ENCODE measurements around the gene MALAT1. TPM values are rescaled to one million over a fixed set of nuclear protein-coding genes. Genes with fewer than 3 reads are reported as not detected.

MALAT1 gene
- total and polyA plus RNA-seq, 2 of the 13 experiments (the other 11 are each of a cell fraction or from before 2014, with no cell fraction given), result 143 to 1,237 TPM

DNA sequence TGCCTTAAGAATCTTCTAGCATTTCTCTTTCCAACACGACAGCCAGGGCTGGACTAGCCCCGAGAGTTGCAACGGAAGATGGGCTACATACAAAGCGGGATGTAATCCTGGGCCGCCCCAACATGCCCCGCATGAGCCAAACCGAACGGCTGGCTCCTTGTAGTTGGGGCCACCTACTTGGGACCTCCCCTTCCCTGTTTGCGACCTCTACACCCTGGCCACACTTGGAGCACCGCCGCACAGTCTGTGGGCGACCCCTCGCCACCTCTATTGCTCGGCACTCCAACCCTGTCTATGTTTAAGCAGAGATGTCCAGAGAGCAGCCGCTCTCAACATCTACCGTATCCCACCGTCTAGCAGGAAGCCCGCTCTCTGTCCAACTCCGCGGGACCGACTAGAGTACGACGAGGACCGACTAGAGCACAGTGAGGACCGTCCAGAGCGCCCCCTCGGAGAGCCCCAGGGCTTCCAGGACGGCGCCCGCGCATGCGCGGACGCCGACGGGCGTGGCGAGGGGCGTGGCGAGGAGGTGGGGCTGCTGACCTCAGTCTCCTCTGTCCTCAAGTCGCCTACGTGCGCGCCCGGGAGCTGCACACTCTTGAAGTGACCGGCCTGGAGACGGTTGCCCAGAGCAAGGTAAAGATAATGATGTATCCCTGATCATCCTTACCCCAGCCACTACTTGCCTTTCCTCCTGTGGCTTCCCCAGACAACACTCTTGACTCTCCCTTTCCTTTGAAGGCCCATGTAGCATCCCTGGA is 44.0 kb upstream of the MALAT1 start (continued):
- TF ChIP-seq, protein P1, sequence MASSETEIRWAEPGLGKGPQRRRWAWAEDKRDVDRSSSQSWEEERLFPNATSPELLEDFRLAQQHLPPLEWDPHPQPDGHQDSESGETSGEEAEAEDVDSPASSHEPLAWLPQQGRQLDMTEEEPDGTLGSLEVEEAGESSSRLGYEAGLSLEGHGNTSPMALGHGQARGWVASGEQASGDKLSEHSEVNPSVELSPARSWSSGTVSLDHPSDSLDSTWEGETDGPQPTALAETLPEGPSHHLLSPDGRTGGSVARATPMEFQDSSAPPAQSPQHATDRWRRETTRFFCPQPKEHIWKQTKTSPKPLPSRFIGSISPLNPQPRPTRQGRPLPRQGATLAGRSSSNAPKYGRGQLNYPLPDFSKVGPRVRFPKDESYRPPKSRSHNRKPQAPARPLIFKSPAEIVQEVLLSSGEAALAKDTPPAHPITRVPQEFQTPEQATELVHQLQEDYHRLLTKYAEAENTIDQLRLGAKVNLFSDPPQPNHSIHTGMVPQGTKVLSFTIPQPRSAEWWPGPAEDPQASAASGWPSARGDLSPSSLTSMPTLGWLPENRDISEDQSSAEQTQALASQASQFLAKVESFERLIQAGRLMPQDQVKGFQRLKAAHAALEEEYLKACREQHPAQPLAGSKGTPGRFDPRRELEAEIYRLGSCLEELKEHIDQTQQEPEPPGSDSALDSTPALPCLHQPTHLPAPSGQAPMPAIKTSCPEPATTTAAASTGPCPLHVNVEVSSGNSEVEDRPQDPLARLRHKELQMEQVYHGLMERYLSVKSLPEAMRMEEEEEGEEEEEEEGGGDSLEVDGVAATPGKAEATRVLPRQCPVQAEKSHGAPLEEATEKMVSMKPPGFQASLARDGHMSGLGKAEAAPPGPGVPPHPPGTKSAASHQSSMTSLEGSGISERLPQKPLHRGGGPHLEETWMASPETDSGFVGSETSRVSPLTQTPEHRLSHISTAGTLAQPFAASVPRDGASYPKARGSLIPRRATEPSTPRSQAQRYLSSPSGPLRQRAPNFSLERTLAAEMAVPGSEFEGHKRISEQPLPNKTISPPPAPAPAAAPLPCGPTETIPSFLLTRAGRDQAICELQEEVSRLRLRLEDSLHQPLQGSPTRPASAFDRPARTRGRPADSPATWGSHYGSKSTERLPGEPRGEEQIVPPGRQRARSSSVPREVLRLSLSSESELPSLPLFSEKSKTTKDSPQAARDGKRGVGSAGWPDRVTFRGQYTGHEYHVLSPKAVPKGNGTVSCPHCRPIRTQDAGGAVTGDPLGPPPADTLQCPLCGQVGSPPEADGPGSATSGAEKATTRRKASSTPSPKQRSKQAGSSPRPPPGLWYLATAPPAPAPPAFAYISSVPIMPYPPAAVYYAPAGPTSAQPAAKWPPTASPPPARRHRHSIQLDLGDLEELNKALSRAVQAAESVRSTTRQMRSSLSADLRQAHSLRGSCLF (CRISPR knock-in tag; IDR thresholded peaks at IDR 0.05; ENCODE audit: borderline replicate concordance), result no peak
- TF ChIP-seq NBN (conservative IDR thresholded peaks at IDR 0.05) (no peak), FOXO1 (CRISPR knock-in tag; IDR thresholded peaks at IDR 0.05) (no peak), HHEX (CRISPR knock-in tag; IDR thresholded peaks at IDR 0.05) (no peak), ZFP90 (CRISPR knock-in tag; IDR thresholded peaks at IDR 0.05; ENCODE audit: borderline replicate concordance) (no peak), KLF15 (CRISPR knock-in tag; IDR thresholded peaks at IDR 0.05; ENCODE audit: borderline replicate concordance) (no peak), ZNF234 (CRISPR knock-in tag; conservative IDR thresholded peaks at IDR 0.05) (no peak), SP2 (CRISPR knock-in tag; IDR thresholded peaks at IDR 0.05) (no peak), FLYWCH1 (CRISPR knock-in tag; IDR thresholded peaks at IDR 0.05) (no peak), TBL1XR1 (IDR thresholded peaks at IDR 0.05; ENCODE audit: borderline replicate concordance, low read length, partially characterized antibody) (no peak), ZNF556 (CRISPR knock-in tag; IDR thresholded peaks at IDR 0.05; ENCODE audit: borderline replicate concordance) (peak; percentile 47; the same call in 1 of the 2 replicates), TP53 (CRISPR knock-in tag; conservative IDR thresholded peaks at IDR 0.05) (no peak)
- TF ChIP-seq, protein P2, sequence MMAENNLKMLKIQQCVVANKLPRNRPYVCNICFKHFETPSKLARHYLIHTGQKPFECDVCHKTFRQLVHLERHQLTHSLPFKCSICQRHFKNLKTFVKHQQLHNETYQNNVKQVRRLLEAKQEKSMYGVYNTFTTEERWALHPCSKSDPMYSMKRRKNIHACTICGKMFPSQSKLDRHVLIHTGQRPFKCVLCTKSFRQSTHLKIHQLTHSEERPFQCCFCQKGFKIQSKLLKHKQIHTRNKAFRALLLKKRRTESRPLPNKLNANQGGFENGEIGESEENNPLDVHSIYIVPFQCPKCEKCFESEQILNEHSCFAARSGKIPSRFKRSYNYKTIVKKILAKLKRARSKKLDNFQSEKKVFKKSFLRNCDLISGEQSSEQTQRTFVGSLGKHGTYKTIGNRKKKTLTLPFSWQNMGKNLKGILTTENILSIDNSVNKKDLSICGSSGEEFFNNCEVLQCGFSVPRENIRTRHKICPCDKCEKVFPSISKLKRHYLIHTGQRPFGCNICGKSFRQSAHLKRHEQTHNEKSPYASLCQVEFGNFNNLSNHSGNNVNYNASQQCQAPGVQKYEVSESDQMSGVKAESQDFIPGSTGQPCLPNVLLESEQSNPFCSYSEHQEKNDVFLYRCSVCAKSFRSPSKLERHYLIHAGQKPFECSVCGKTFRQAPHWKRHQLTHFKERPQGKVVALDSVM (CRISPR knock-in tag; IDR thresholded peaks at IDR 0.05), result no peak
- TF ChIP-seq, protein P3, sequence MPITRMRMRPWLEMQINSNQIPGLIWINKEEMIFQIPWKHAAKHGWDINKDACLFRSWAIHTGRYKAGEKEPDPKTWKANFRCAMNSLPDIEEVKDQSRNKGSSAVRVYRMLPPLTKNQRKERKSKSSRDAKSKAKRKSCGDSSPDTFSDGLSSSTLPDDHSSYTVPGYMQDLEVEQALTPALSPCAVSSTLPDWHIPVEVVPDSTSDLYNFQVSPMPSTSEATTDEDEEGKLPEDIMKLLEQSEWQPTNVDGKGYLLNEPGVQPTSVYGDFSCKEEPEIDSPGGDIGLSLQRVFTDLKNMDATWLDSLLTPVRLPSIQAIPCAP (CRISPR knock-in tag; IDR thresholded peaks at IDR 0.05; ENCODE audit: low read depth), result no peak
- TF ChIP-seq, protein P4, sequence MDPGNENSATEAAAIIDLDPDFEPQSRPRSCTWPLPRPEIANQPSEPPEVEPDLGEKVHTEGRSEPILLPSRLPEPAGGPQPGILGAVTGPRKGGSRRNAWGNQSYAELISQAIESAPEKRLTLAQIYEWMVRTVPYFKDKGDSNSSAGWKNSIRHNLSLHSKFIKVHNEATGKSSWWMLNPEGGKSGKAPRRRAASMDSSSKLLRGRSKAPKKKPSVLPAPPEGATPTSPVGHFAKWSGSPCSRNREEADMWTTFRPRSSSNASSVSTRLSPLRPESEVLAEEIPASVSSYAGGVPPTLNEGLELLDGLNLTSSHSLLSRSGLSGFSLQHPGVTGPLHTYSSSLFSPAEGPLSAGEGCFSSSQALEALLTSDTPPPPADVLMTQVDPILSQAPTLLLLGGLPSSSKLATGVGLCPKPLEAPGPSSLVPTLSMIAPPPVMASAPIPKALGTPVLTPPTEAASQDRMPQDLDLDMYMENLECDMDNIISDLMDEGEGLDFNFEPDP (CRISPR knock-in tag; conservative IDR thresholded peaks at IDR 0.05), result no peak
- TF ChIP-seq, protein P5, sequence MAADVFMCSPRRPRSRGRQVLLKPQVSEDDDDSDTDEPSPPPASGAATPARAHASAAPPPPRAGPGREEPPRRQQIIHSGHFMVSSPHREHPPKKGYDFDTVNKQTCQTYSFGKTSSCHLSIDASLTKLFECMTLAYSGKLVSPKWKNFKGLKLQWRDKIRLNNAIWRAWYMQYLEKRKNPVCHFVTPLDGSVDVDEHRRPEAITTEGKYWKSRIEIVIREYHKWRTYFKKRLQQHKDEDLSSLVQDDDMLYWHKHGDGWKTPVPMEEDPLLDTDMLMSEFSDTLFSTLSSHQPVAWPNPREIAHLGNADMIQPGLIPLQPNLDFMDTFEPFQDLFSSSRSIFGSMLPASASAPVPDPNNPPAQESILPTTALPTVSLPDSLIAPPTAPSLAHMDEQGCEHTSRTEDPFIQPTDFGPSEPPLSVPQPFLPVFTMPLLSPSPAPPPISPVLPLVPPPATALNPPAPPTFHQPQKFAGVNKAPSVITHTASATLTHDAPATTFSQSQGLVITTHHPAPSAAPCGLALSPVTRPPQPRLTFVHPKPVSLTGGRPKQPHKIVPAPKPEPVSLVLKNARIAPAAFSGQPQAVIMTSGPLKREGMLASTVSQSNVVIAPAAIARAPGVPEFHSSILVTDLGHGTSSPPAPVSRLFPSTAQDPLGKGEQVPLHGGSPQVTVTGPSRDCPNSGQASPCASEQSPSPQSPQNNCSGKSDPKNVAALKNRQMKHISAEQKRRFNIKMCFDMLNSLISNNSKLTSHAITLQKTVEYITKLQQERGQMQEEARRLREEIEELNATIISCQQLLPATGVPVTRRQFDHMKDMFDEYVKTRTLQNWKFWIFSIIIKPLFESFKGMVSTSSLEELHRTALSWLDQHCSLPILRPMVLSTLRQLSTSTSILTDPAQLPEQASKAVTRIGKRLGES (CRISPR knock-in tag; IDR thresholded peaks at IDR 0.05; ENCODE audit: borderline replicate concordance), result no peak

Data from HepG2 (cell line).